H9 (cell line): Measurements from ENCODE around the gene LPP. TPM values are rescaled to one million over a fixed set of nuclear protein-coding genes. Genes with fewer than 3 reads are reported as not detected.

Experiments
- DNase-seq: peaks from one replicate; pipeline ENCODE4 v3.0.0-alpha.2; 2017
- H2AFZ ChIP-seq: one replicate; pipeline ENCODE4 v1.6.1; 2013; ENCODE audit warnings: mild to moderate bottlenecking, low read length, control low read depth, moderate library complexity
- H2AK5ac ChIP-seq: 2 replicates; pipeline ENCODE4 v1.6.1; 2013; ENCODE audit warnings: low read length, control low read depth, mixed read lengths; ENCODE audit not compliant: insufficient read length
- H2BK120ac ChIP-seq: one replicate; pipeline ENCODE4 v1.6.1; 2013; ENCODE audit warnings: low read depth, mild to moderate bottlenecking, low read length, control low read depth, inconsistent platforms; ENCODE audit not compliant: poor library complexity, severe bottlenecking
- H2BK12ac ChIP-seq: 2 replicates; pipeline ENCODE4 v1.6.1; 2013; ENCODE audit warnings: low read length, control low read depth, mixed read lengths, low read depth; ENCODE audit not compliant: insufficient read length
- H2BK15ac ChIP-seq: 2 replicates; pipeline ENCODE4 v1.6.1; 2013; ENCODE audit warnings: low read depth, low read length, control low read depth
- H2BK20ac ChIP-seq: one replicate; pipeline ENCODE4 v1.6.1; 2013; ENCODE audit warnings: low read depth, mild to moderate bottlenecking, low read length, control low read depth, inconsistent platforms; ENCODE audit not compliant: poor library complexity, severe bottlenecking
- H2BK5ac ChIP-seq: 2 replicates; pipeline ENCODE4 v1.6.1; 2013; ENCODE audit warnings: low read length, control low read depth, mixed read lengths; ENCODE audit not compliant: insufficient read length
- H3K14ac ChIP-seq: 2 replicates; pipeline ENCODE4 v1.6.1; 2013; ENCODE audit warnings: low read length, control low read depth; ENCODE audit not compliant: insufficient read depth
- H3K18ac ChIP-seq: 2 replicates; pipeline ENCODE4 v1.6.1; 2013; ENCODE audit warnings: low read depth, mild to moderate bottlenecking, mixed read lengths, low read length, control low read depth; ENCODE audit not compliant: insufficient read length
- H3K23ac ChIP-seq: 2 replicates; pipeline ENCODE4 v1.6.1; 2013; ENCODE audit warnings: low read length, control low read depth, mixed read lengths, low read depth; ENCODE audit not compliant: insufficient read length
- H3K23me2 ChIP-seq: 2 replicates; pipeline ENCODE4 v1.6.1; 2013; ENCODE audit warnings: low read depth, mild to moderate bottlenecking, mixed read lengths, low read length, control low read depth; ENCODE audit not compliant: insufficient read length, poor library complexity, severe bottlenecking
- H3K27ac ChIP-seq: 2 replicates; pipeline ENCODE4 v1.5.1; 2013; ENCODE audit warnings: low read length, control low read depth, mixed read lengths, low read depth; ENCODE audit not compliant: insufficient read length
- H3K27me3 ChIP-seq: 2 replicates; pipeline ENCODE4 v1.6.1; 2013; ENCODE audit warnings: low read length, control low read depth, inconsistent platforms; ENCODE audit not compliant: insufficient read depth
- H3K4ac ChIP-seq: 2 replicates; pipeline ENCODE4 v1.6.1; 2013; ENCODE audit warnings: low read depth, mild to moderate bottlenecking, control low read depth, inconsistent platforms, low read length, moderate library complexity
- H3K4me1 ChIP-seq: 2 replicates; pipeline ENCODE4 v1.6.1; 2013; ENCODE audit warnings: low read length, control low read depth, inconsistent platforms; ENCODE audit not compliant: insufficient read depth
- H3K4me2 ChIP-seq: 2 replicates; pipeline ENCODE4 v1.6.1; 2013; ENCODE audit warnings: low read length, control low read depth, mixed read lengths; ENCODE audit not compliant: insufficient read length, insufficient read depth
- H3K56ac ChIP-seq: 2 replicates; pipeline ENCODE4 v1.6.1; 2013; ENCODE audit warnings: low read depth, mild to moderate bottlenecking, mixed read lengths, low read length, control low read depth; ENCODE audit not compliant: insufficient read length
- H3K79me1 ChIP-seq: 2 replicates; pipeline ENCODE4 v1.6.1; 2013; ENCODE audit warnings: low read depth, mild to moderate bottlenecking, moderate library complexity, low read length, control low read depth, inconsistent platforms; ENCODE audit not compliant: insufficient read depth, poor library complexity, severe bottlenecking
- H3K79me2 ChIP-seq: 2 replicates; pipeline ENCODE4 v1.6.1; 2013; ENCODE audit warnings: low read length, control low read depth, inconsistent platforms; ENCODE audit not compliant: insufficient read depth
- H3K9ac ChIP-seq: 2 replicates; pipeline ENCODE4 v1.6.1; 2013; ENCODE audit warnings: low read length, control low read depth, mixed read lengths; ENCODE audit not compliant: insufficient read length; ENCODE audit errors: extremely low read depth
- H3K9me3 ChIP-seq: one replicate; pipeline ENCODE4 v1.6.1; 2013; ENCODE audit warnings: low read depth, low read length, inconsistent platforms; ENCODE audit not compliant: control insufficient read depth
- H3T11ph ChIP-seq: one replicate; pipeline ENCODE4 v1.6.1; 2013; ENCODE audit warnings: mild to moderate bottlenecking, low read length, control low read depth, inconsistent platforms
- H4K20me1 ChIP-seq: one replicate; pipeline ENCODE4 v1.6.1; 2013; ENCODE audit not compliant: control insufficient read depth, insufficient read length, insufficient read depth
- H4K5ac ChIP-seq: 2 replicates; pipeline ENCODE4 v1.6.1; 2013; ENCODE audit warnings: low read depth, mild to moderate bottlenecking, mixed read lengths, low read length, control low read depth; ENCODE audit not compliant: insufficient read length
- H4K8ac ChIP-seq: replicated peaks from 2 replicates; pipeline ENCODE4 v1.6.1; 2013; ENCODE audit warnings: low read length, control low read depth, mixed read lengths, low read depth; ENCODE audit not compliant: insufficient read length
- H4K91ac ChIP-seq: 2 replicates; pipeline ENCODE4 v1.6.1; 2013; ENCODE audit warnings: low read depth, mild to moderate bottlenecking, moderate library complexity, mixed read lengths, low read length, control low read depth; ENCODE audit not compliant: insufficient read length
- H3K27ac Mint-ChIP-seq, 3 experiments: 2 replicates in 2 of 3; 3 replicates in 1 of 3; pipeline ENCODE4 v1.8.0; 2020 to 2021; ENCODE audit warnings: mixed read lengths in 3 of 3, mild to moderate bottlenecking in 1 of 3, moderate library complexity in 1 of 3
- H3K27me3 Mint-ChIP-seq: 2 replicates; pipeline ENCODE4 v1.8.0; 2021; ENCODE audit warnings: low read depth, mild to moderate bottlenecking, moderate library complexity, mixed read lengths
- H3K36me3 Mint-ChIP-seq, 3 experiments: 2 replicates in 2 of 3; 3 replicates in 1 of 3; pipeline ENCODE4 v1.8.0; 2020 to 2021; ENCODE audit warnings: low read depth in 3 of 3, mixed read lengths in 3 of 3; ENCODE audit not compliant: insufficient read depth in 1 of 3
- H3K4me1 Mint-ChIP-seq, 2 experiments: 2 replicates each; pipeline ENCODE4 v1.8.0; 2020; ENCODE audit warnings: mixed read lengths in 2 of 2
- H3K4me3 Mint-ChIP-seq, 2 experiments: 2 replicates in 1 of 2; 3 replicates in 1 of 2; pipeline ENCODE4 v1.8.0; 2020 to 2021; ENCODE audit warnings: mild to moderate bottlenecking in 2 of 2, mixed read lengths in 2 of 2, moderate library complexity in 1 of 2
- H3K9me3 Mint-ChIP-seq, 2 experiments: 2 replicates in 1 of 2; 3 replicates in 1 of 2; pipeline ENCODE4 v1.8.0; 2020; ENCODE audit warnings: mild to moderate bottlenecking in 2 of 2, mixed read lengths in 2 of 2, moderate library complexity in 1 of 2
- WGBS: extraction: QIAGEN DNeasy Blood & Tissue Kit; methylation state at CpG from one replicate; pipeline ENCODE4 v1.1.7; 2013; ENCODE audit warnings: missing lambda C conversion rate, low lambda C conversion rate, mixed read lengths; ENCODE audit not compliant: insufficient read length; ENCODE audit errors: extremely low coverage; 5-methylcytosine and 5-hydroxymethylcytosine counted together
- total RNA-seq: library from RNA; stranded (reverse); gene quantifications from 2 replicates; pipeline ENCODE4 v1.2.1, GENCODE V29; 2021
- TF ChIP-seq, protein P1 (sequence below): fragments of 200-600 bp; sonication (generic); conservative IDR thresholded peaks from 3 replicates; pipeline ENCODE4 v1.8.0; 2021; ENCODE audit warnings: antibody characterized with exemption, mild to moderate bottlenecking

LPP gene
- total RNA-seq, 1 experiment from 2014 or later: 64.6 TPM

DNA sequence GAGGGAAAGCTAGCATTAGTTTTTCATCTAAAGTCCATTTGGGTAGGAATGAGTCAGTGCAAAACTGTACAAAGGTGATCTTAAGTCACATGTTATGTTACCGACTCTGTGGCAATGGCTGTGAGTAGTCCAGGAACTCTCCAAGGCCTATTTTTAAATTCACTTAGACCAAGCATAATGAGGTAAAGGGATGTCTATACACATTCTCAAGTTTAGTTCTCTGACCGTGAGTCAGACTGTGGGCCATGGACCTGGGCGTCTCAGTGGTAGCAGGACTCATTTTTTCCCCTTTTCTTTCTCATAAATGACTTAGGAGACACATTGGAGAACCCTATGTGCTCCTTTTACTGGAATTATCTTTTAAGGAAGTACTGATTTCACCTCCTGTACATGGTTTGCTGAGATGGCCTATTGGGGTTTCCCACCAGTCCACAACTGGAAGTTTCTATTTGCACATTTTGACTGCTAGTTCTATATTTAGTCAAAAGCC is 529.1 kb downstream of the LPP start:
- no peaks in the 10 kb centered on the region for H3K36me3 Mint-ChIP-seq
- Histone ChIP-seq H2BK20ac (no peak overlapping the region), H3K27me3 (no peaks in the 10 kb centered on the region), H2AK5ac (no peak overlapping the region), H3K4me2 (no peak overlapping the region), H3K56ac (no peak overlapping the region), H3T11ph (no peak overlapping the region), H3K9me3 (no peaks in the 10 kb centered on the region), H3K79me1 (no peaks in the 10 kb centered on the region), H4K91ac (no peak overlapping the region), H3K9ac (no peak overlapping the region), H4K8ac (no peak overlapping the region), H4K20me1 (no peaks in the 10 kb centered on the region), H3K14ac (no peak overlapping the region), H2BK15ac (no peak overlapping the region), H3K4me1 (peaks cover 3% of the 10 kb centered on the region; the same call in 1 of the 2 replicates), H3K18ac (no peak overlapping the region), H3K4ac (no peak overlapping the region), H3K27ac (no peak overlapping the region), H3K23ac (no peak overlapping the region), H4K5ac (no peak overlapping the region), H2BK12ac (no peak overlapping the region), H2AFZ (no peak overlapping the region), H3K79me2 (no peaks in the 10 kb centered on the region), H3K23me2 (no peaks in the 10 kb centered on the region), H2BK5ac (no peak overlapping the region), H2BK120ac (no peak overlapping the region)
- no CpG with 5 or more reads among the region's 3 CpGs for WGBS
- H3K9me3 Mint-ChIP-seq: no peaks in the 10 kb centered on the region
- H3K4me1 Mint-ChIP-seq: peaks cover 12 to 16% of the 10 kb centered on the region in 2 experiments
- no peak overlapping the region for H3K27ac Mint-ChIP-seq
- TF ChIP-seq, protein P1, sequence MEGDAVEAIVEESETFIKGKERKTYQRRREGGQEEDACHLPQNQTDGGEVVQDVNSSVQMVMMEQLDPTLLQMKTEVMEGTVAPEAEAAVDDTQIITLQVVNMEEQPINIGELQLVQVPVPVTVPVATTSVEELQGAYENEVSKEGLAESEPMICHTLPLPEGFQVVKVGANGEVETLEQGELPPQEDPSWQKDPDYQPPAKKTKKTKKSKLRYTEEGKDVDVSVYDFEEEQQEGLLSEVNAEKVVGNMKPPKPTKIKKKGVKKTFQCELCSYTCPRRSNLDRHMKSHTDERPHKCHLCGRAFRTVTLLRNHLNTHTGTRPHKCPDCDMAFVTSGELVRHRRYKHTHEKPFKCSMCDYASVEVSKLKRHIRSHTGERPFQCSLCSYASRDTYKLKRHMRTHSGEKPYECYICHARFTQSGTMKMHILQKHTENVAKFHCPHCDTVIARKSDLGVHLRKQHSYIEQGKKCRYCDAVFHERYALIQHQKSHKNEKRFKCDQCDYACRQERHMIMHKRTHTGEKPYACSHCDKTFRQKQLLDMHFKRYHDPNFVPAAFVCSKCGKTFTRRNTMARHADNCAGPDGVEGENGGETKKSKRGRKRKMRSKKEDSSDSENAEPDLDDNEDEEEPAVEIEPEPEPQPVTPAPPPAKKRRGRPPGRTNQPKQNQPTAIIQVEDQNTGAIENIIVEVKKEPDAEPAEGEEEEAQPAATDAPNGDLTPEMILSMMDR: no peak
- no peak overlapping the region for H3K4me3 Mint-ChIP-seq
- DNase-seq: no peak
- H3K27me3 Mint-ChIP-seq: no peaks in the 10 kb centered on the region
